GM19043 (cell line): ENCODE measurements around the gene ZNHIT6.

Experiments used
- ATAC-seq: cut with Tn5 transposase; IDR thresholded peaks from one replicate; pipeline ENCODE4 v1.9.1; 2021; ENCODE audit warnings: low read depth; ENCODE audit not compliant: unreplicated experiment

The ZNHIT6 gene

GRCh38 chr1:85601901-85602300, 106.3 kb downstream of the ZNHIT6 start:
- ATAC-seq: no peak

- ATAC-seq: no peak
Measured at GRCh38 chr1:85599681-85600080, 108.6 kb downstream of the ZNHIT6 start.
